Measurements from ENCODE around the gene SLC13A4.

SLC13A4 gene

DNA sequence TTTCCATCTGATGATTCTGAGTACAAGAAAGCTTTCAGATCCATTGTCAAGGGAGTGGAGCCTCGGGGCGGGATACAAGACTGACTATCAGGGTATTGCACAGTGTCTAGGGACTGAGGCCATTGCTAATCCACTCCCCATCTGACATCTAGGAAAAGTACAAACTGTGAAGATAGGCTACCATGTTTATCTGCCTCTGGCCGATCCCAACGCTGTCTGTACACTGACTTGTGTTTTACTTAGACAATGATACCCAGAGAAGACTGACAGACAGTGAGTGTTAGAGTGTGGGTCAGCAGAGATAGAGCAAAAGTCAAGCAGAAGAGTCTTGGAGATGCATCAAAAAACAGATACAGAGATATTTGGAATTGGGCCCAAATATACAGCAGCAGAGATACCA lies 3.1 kb upstream of the SLC13A4 start:
- Histone ChIP-seq H3K27me3 (ENCODE audit: insufficient read depth, low read depth, severe bottlenecking) (no peaks in the 10 kb centered on the region), H3K9me3 (ENCODE audit: severe bottlenecking) (no peaks in the 10 kb centered on the region), H3K36me3 (no peaks in the 10 kb centered on the region), H3K4me3 (ENCODE audit: low read depth, low read length) (no peak overlapping the region), H3K27ac (no peak overlapping the region)
- TF ChIP-seq, protein P1, sequence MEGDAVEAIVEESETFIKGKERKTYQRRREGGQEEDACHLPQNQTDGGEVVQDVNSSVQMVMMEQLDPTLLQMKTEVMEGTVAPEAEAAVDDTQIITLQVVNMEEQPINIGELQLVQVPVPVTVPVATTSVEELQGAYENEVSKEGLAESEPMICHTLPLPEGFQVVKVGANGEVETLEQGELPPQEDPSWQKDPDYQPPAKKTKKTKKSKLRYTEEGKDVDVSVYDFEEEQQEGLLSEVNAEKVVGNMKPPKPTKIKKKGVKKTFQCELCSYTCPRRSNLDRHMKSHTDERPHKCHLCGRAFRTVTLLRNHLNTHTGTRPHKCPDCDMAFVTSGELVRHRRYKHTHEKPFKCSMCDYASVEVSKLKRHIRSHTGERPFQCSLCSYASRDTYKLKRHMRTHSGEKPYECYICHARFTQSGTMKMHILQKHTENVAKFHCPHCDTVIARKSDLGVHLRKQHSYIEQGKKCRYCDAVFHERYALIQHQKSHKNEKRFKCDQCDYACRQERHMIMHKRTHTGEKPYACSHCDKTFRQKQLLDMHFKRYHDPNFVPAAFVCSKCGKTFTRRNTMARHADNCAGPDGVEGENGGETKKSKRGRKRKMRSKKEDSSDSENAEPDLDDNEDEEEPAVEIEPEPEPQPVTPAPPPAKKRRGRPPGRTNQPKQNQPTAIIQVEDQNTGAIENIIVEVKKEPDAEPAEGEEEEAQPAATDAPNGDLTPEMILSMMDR (IDR thresholded peaks at IDR 0.05; ENCODE audit: low read depth, low read length), result no peak
- DNase-seq, result no peak

GRCh38 chr7:135729230-135729629 lies 1.2 kb upstream of the SLC13A4 start:
- TF ChIP-seq, protein P1 (IDR thresholded peaks at IDR 0.05; ENCODE audit: low read depth, low read length), result no peak
- no peak overlapping the region for H3K27ac ChIP-seq
- H3K4me3 ChIP-seq (ENCODE audit: low read depth, low read length), result no peak overlapping the region

GRCh38 chr7:135726911-135727673 lies 894 bp downstream of the SLC13A4 start:
- Histone ChIP-seq H3K9me3 (ENCODE audit: severe bottlenecking) (no peaks in the 10 kb centered on the region), H3K4me3 (ENCODE audit: low read depth, low read length) (no peak overlapping the region), H3K27ac (no peak overlapping the region), H3K27me3 (ENCODE audit: insufficient read depth, low read depth, severe bottlenecking) (no peaks in the 10 kb centered on the region), H3K36me3 (no peaks in the 10 kb centered on the region)
- TF ChIP-seq, protein P1 (IDR thresholded peaks at IDR 0.05; ENCODE audit: low read depth, low read length), result no peak
- no peak for DNase-seq

More at GRCh38 chr7:135729230-135729629, 1.2 kb upstream of the SLC13A4 start:
- no peaks in the 10 kb centered on the region for H3K27me3 ChIP-seq (ENCODE audit: insufficient read depth, low read depth, severe bottlenecking)
- no peaks in the 10 kb centered on the region for H3K9me3 ChIP-seq (ENCODE audit: severe bottlenecking)
- no peak for DNase-seq
- no peaks in the 10 kb centered on the region for H3K36me3 ChIP-seq

DNA sequence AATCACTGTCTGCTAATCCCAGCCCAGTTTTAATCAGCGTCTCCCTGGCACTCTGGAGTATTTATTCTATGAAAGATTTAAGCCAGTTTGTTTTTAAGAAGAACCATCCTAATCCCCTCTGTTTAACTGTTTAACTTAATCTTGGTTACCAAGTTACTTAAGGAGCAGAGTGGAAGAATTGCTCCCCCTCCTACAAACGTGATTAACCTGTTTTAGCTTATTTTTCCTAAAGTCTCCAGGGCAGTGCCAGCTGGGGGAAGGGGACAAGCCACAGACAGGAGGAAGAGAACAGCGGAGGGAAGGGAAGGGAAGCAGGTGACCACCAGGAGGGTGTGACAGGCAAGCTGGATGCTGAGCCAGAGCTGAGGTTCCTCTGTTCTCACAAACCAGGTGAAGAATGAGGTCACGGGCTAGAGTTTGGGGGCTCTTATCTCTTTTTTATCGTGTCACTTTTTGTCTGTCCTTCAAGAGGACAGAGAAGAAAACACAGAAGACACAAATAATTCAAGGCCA lies 1.7 kb downstream of the SLC13A4 start:
- TF ChIP-seq, protein P1 (IDR thresholded peaks at IDR 0.05; ENCODE audit: low read depth, low read length), result 0 out of 2 replicates have a peak, but pooled peaks have one; percentile 16
- no peaks in the 10 kb centered on the region for H3K9me3 ChIP-seq (ENCODE audit: severe bottlenecking)
- H3K4me3 ChIP-seq (ENCODE audit: low read depth, low read length), result no peak overlapping the region
- DNase-seq, result no peak
- no peaks in the 10 kb centered on the region for H3K27me3 ChIP-seq (ENCODE audit: insufficient read depth, low read depth, severe bottlenecking)
- H3K27ac ChIP-seq, result no peak overlapping the region
- H3K36me3 ChIP-seq, result no peaks in the 10 kb centered on the region

GRCh38 chr7:135723411-135723810 lies 4.6 kb downstream of the SLC13A4 start:
- TF ChIP-seq, protein P1 (IDR thresholded peaks at IDR 0.05; ENCODE audit: low read depth, low read length), result no peak
- Histone ChIP-seq H3K4me3 (ENCODE audit: low read depth, low read length) (no peak overlapping the region), H3K27me3 (ENCODE audit: insufficient read depth, low read depth, severe bottlenecking) (no peaks in the 10 kb centered on the region), H3K27ac (no peak overlapping the region), H3K36me3 (no peaks in the 10 kb centered on the region), H3K9me3 (ENCODE audit: severe bottlenecking) (no peaks in the 10 kb centered on the region)
- no peak for DNase-seq
